ENCODE data around the gene GLIS2.

GLIS2 gene

DNA sequence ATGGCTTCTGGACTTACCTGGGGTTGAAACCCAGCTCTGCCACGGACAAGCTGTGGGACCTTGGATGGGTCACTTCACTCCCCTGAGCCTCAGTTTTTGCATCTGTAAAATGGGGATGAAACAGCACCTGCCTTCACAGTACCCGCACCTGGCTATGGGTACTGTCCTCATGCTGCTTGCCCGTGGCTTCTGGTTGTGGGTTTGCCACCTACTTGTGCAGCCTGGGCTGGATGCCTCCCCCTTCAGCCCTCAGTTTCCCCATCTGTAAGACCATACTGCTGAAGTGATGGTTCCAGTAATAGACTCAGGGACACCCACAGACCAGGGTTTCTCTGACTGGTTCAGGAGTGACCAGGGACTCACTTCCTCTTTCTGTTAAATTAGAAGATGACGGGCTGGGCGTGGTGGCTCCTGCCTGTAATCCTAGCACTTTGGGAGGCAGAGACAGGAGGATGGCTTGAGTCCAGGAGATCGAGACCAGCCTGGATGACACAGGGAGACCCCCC lies 9.4 kb downstream of the GLIS2 start:
- TF ChIP-seq, protein P1, sequence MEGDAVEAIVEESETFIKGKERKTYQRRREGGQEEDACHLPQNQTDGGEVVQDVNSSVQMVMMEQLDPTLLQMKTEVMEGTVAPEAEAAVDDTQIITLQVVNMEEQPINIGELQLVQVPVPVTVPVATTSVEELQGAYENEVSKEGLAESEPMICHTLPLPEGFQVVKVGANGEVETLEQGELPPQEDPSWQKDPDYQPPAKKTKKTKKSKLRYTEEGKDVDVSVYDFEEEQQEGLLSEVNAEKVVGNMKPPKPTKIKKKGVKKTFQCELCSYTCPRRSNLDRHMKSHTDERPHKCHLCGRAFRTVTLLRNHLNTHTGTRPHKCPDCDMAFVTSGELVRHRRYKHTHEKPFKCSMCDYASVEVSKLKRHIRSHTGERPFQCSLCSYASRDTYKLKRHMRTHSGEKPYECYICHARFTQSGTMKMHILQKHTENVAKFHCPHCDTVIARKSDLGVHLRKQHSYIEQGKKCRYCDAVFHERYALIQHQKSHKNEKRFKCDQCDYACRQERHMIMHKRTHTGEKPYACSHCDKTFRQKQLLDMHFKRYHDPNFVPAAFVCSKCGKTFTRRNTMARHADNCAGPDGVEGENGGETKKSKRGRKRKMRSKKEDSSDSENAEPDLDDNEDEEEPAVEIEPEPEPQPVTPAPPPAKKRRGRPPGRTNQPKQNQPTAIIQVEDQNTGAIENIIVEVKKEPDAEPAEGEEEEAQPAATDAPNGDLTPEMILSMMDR (IDR thresholded peaks at IDR 0.05; ENCODE audit: borderline replicate concordance, insufficient read depth, low read depth, low read length): no peak
- H3K4me3 ChIP-seq (ENCODE audit: low read depth, low read length): no peak overlapping the region

DNA sequence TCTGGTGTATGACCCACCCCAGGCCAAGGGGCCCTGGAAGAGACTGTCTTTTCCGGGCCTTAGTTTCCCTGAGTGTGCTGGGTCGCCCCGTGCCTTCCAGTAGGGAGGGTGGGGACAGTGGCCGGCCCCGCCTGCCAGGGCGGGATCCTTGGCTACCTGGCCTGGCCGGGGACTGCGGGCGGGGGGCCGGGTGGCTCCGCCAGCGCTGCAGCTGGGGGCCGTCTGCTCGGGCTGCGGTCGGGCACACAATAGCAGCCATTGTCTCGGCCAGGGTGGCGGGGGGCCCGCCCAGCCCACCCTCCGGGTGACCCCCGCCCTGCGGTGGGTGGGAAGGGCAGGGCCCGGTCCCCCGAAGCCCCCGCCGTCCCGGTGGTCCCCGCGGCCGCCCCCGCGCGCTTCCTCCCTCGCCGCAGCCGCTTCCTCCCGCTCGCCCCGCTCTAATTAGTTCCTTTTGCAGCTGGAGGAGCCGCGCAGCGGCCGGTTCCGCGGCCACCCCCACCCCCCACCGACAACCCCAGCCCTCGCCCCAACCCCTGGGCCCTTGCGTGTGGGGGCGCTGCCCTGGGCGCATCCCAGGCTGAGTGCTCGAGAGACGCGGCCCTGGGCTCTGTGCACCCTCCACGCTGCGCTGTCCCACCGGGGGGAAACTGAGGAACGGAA lies 11.6 kb downstream of the GLIS2 start:
- peak overlapping the region; percentile 36 for H3K4me3 ChIP-seq (ENCODE audit: low read depth, low read length)
- TF ChIP-seq, protein P1 (IDR thresholded peaks at IDR 0.05; ENCODE audit: borderline replicate concordance, insufficient read depth, low read depth, low read length): no peak

DNA sequence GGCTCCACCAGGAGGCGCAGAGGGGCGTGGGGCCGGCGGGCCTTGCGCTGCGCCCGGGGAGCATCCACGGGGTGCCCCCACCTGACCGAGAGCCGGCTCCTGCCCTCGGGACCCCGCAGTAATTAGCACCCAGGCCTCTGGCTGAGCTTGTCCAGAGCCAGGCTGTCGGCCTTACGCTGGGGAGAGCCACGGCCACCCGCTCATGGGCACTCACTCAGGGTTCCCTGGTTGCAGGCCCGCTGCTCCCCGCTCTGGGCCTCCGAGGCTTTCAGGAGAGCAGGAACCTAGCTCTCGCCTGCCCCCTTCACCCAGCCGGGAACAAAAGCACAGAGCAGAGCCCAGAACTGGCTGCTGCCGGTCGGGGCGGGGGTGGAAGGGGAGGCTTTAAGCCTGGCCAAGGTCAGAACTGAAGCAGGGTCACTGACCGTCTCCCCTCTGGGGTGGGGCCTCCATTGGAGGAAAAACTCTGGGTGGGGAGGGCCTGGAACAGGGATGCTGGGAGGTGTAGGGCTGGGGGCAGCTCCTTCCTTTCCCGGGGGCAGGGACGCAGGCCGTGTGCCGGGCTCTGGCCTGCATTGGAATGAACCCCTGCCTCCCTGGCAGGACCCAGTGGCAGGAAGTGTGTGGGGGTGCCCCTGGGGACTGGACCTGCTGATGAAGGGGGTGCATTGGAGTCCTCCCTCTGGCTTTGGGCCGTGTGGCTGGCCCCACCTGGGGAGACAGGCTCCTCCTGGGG lies 12.3 kb downstream of the GLIS2 start:
- peak overlapping the region; percentile 36 for H3K4me3 ChIP-seq (ENCODE audit: low read depth, low read length)
- TF ChIP-seq, protein P1 (IDR thresholded peaks at IDR 0.05; ENCODE audit: borderline replicate concordance, insufficient read depth, low read depth, low read length): peak; percentile 52; the same call in 1 of the 2 replicates

DNA sequence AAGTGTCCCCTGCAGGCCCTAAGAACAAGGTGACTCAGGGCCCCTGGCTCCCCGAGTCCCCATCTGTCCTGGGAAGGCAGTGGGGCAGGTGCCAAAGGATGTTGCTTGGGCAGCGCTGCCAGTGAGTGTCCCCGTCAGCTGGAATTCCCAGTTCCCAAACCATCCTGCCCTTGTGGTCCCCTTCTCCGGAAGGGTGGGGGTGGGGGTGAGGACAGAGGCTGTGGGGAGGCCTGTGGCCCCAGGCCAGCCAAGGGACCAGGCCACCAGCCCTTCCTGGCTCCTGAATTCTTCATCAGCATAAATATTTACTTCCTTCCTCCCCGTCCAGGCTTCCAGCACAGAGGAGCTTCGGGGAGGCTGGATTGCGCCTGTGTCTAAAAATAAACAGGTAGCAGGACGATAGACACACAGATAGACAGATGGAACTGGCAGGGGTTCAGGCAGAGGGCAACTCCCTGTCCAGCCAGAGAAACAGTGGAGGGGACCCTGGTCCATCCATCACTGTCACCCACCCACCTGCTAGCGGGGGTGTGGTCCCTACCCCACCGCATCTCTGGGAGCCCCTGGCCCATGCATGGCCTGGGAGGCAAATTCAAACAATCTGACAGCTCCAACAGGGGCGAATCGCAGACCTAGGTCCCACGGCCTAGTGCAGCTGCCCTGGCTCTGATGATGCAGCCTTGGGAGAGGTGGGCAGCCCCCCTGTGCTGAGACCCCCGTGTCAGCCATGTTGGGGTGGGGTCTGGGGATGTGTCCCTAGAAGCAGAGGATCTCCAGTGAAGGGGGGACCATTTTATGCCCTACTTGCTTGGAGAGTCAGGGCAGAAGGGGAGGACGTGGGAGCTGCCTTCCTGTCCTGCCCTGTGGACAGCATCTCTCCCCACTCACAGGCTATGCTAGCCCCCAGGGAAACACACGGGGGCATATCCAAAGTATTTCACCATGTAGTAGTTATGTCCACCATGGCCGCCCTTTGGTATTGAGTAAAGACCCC lies 13.2 kb downstream of the GLIS2 start:
- H3K4me3 ChIP-seq (ENCODE audit: low read depth, low read length): no peak overlapping the region
- TF ChIP-seq, protein P1 (IDR thresholded peaks at IDR 0.05; ENCODE audit: borderline replicate concordance, insufficient read depth, low read depth, low read length): no peak

DNA sequence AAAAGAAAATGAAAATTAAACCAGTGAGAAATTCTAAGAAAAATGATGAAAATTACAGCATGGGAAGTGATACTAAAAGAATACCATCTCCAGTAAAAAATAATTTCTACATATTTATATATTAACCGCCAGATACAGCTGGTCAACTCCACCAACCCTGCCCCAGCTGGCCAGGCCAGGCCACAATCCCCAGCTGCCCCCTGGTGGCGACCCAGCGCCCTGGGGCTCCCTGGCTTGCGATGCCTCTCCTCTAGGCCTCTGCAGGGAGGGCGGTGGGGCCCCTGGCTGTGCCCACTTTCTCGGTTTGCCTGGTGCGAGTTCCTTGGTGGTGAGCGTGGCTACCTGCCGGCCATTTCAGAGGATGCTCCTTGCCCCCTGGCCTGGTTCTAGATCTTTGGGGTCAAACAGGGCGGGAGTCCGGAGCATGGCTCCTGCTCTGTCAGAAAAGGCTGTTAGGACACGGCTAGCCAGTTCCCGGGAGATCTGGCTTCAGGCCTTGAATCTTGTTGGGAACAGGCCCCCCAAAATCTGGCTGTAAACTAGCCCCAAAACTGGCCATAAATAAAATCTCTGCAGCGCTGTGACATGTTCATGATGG lies 14.5 kb downstream of the GLIS2 start:
- TF ChIP-seq, protein P1 (IDR thresholded peaks at IDR 0.05; ENCODE audit: borderline replicate concordance, insufficient read depth, low read depth, low read length): peak; percentile 97
- H3K4me3 ChIP-seq (ENCODE audit: low read depth, low read length): no peak overlapping the region

DNA sequence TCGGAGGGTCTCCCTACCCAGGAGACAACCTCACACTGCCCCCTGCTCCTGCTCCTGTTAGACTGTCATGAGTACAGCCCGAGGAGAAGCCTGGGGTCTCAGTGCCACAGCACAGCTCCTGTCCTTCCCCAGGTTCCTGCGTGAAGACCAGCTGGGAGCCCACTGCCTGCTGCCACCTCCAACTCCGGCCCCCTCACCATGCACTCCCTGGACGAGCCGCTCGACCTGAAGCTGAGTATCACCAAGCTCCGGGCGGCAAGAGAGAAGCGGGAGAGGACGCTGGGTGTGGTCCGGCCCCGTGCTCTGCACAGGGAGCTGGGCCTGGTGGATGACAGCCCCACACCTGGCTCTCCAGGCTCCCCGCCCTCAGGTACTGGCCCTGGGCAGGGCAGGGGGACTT lies 16.2 kb downstream of the GLIS2 start:
- TF ChIP-seq, protein P1 (IDR thresholded peaks at IDR 0.05; ENCODE audit: borderline replicate concordance, insufficient read depth, low read depth, low read length): no peak
- H3K4me3 ChIP-seq (ENCODE audit: low read depth, low read length): no peak overlapping the region

Measured in GM12875 (cell line).